Endothelial cell of hepatic sinusoid (primary cell): ENCODE measurements around the gene MYL11.

Experiments
- in situ Hi-C: cut with HindIII; loops from 2 replicates; pipeline ENCODE4 v1.10.0; 2017; ENCODE audit warnings: low sequenced_read_pairs

Gene MYL11

GRCh38 chr16:30369938-30370455, 4.6 kb upstream of the MYL11 start:
- in situ Hi-C loops: no loop called here

DNA sequence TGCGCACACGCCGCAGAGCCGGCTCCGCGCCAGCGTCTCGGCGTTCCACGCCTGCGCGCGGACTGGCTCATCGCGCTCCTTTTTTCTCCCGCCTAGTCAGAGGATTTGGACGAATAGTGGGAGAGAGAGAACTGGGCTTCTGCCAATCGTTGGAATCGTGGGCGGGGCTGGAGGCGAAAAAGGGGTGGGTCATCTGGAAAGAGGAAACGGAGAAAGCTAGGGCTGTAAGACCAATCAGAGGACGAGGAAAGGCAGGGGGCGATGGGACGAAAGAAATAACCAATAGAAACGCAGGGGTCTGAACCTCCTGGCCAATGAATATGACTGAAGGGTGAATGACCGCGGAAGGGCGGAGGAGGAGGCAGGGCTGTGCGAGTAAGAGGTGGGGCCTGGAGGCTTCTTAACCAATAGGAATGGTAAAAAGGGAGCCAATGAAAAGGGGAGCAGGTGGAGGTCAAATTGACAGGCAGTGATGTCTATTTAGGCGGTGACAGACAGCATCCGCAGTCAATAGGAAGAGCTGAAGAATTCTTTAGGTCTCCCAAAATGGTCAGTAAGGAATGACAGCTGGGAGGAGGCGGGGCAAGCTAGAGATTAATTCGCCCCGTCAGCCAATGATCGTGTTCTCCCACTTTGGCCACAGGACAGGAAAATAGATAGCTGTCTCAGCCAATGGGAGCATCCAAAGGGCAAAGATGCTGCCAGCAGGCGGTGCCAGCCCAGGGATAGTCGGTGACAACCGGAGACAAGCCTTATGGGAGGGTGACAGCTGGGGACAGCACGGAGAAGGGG, 4.0 kb upstream of the MYL11 start, which contains the start of gene TBC1D10B:
TBC1D10B (minus strand) TSS at position 39 of the 792 bp plus-strand sequence. CDS start 311 bp downstream, outside the sequence.
- in situ Hi-C loops: no loop called here

- in situ Hi-C loops: no loop called here
Measured at GRCh38 chr16:30371248-30371816, 3.3 kb upstream of the MYL11 start.

GRCh38 chr16:30372038-30372712, 2.4 kb upstream of the MYL11 start:
- in situ Hi-C loops: no loop called here

DNA sequence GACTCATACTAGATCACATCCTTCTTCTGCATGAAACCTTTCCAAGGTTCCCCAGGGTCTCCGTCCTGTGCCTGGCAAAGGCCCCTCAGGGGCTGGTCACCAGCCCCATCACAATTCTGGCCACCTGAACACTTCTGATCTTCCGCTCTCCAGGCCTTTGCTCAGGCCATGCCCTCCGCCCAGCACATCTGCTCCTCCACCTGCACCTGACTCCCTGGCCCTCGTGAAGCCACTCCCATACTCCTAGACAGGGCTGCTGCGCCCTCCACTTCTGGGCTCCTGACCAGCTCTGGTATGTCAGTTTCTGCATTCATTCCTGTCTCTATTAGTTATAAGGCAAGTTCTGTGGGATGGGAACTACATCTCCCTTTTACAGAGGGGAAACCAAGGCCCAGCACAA, 1.9 kb upstream of the MYL11 start:
- in situ Hi-C loops: no loop called here

DNA sequence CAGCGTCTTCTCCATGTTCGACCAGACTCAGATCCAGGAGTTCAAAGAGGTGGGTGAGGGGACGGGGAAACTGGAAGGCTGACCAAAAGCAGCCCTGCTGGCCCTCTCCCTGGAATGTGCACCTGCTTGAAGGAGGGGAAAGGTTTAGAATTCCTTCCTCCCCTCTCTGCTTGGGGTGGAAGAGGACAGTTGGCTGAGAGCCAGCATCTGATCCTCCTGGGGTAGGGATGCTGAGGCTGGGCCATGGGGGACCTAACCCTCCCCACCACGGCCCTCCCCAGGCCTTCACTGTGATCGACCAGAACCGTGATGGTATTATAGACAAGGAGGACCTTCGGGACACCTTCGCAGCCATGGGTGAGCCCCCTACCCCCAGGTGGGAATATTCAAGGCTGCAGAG, 1.3 kb downstream of the MYL11 start:
- in situ Hi-C loops: no loop called here

GRCh38 chr16:30376461-30376902, 1.9 kb downstream of the MYL11 start:
- in situ Hi-C loops: no loop called here

DNA sequence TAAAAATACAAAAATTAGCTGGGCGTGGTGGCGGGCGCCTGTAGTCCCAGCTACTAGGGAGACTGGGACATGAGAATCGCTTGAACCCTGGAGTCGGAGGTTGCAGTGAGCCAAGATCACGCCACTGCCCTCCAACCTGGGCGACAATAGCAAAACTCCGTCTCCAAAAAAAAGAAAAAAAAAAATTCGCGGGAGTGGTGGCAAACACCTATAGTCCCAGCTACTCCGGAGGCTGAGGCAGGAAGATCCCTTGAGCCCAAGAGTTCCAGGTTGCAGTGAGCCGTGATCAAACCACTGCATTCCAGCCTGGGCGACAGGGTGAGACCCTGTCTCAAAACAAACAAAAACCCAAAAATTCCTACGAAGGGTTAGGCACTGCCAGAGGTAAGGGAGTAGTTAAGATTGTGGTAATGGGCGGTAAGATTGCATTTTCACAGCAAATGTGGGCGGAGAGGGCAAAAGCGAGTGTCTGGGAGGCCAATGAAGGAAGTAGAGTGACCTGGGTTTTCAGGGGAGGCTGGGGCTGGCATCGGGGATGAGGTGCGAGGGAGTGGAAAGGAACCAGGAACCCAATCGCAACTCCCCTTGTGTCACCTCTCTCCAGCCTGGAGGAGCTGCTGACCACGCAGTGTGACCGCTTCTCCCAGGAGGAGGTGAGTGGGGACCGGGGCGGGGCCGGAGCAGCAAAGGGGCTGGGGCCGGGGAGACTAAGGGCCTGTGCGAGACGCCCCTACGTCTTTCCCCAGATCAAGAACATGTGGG, 2.6 kb downstream of the MYL11 start:
- in situ Hi-C loops: no loop called here

DNA sequence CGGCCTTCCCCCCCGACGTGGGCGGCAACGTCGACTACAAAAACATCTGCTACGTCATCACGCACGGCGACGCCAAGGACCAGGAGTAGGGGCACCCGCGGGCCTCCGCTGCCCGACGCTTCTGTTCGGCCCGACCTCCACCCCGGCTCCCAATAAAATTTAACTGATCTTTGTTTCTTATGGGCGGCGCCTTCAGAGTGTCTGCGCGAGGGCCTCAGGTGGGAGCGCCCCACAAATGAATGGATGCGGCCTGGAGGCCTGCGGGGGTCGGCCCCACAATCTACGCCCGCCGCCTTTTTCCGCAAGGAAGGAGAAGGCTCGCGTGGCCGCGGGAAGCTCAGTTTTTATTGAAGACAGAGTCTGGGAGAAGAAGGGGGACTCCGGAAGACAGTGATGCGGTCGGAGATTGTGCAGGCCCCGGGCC, 3.2 kb downstream of the MYL11 start:
- in situ Hi-C loops: no loop called here

- in situ Hi-C loops: no loop called here
Measured at GRCh38 chr16:30378236-30379157, 3.9 kb downstream of the MYL11 start.

DNA sequence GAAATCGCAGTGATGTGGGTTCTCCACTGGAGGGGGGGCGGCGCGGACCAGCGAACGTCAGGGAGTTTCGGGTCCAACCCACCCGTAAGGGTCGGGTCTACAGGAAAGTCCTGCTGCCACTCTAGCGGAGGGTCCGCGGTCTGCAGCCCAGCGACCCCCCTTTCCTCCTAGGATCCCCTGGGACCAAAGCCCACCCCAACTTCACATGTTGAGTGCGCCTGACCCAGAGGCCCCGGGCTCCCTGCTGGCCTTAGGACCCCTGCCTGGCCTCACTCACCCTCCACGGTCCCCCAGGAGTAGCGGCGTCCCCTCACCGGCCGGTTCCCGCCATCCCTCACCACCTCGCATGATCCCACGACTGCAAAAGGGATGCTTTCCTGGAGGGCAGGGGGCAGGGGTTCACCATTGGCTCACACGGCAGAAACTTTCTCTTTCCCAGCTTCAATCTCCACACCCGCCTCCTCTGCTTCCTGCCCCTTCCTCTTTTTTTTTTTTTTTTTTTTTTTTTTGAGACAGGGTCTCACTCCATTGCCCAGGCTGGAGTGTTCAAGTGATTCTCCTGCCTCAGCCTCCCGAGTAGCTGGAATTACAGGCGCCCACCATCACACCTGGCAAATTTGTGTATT, 4.7 kb downstream of the MYL11 start:
- in situ Hi-C loops: no loop called here

DNA sequence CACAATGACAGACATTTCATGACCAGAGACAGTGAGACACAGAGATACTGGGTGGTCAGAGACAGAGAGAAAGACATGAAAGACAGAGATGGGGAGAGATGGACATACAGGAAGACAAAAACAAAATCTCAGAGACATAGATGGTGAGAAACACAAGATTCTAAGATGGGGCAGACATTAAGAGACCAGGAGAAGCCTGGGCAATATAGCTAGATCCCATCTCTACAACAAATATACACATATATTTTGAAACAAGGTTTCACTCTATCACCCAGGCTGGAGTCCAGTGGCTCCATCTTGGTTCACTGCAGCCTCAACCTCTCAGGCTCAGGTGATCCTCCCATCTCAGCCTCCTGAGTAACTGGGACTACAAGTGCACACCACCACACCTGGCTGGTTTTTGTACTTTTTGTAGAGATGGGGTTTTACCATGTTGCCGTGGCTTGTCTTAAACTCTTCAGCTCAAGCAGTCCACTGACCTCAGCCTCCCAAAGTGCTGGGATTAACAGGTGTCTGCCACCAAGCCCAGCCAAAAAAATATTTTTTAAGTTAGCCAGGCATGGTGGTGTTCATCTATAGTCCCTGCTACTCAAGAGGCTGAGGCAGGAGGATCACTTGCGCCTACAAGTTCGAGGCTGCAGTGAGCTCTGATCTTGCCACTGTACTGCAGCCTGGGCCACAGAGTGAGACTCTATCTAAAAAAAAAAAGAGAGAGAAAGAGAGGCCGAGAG, 5.6 kb downstream of the MYL11 start:
- in situ Hi-C loops: no loop called here

DNA sequence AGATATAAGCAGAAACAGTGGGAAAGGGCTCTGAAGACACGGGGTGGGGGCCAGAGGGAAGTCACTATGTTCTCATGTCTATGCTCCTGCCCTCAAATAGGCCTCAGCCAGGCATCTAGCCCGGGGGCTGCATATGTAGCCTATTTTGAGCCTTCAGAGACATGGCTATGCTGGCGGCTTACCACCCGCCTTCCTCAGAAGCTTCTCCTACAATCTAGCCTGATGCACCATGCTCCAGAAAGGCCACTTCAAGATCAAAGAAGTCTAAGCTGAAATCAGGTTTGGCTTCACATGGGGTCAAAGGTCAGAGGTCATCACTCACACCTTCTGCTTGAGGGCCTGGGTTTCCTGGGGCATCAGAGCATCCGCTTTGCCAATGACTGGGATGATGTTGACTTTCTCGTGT, 6.2 kb downstream of the MYL11 start:
- in situ Hi-C loops: no loop called here

DNA sequence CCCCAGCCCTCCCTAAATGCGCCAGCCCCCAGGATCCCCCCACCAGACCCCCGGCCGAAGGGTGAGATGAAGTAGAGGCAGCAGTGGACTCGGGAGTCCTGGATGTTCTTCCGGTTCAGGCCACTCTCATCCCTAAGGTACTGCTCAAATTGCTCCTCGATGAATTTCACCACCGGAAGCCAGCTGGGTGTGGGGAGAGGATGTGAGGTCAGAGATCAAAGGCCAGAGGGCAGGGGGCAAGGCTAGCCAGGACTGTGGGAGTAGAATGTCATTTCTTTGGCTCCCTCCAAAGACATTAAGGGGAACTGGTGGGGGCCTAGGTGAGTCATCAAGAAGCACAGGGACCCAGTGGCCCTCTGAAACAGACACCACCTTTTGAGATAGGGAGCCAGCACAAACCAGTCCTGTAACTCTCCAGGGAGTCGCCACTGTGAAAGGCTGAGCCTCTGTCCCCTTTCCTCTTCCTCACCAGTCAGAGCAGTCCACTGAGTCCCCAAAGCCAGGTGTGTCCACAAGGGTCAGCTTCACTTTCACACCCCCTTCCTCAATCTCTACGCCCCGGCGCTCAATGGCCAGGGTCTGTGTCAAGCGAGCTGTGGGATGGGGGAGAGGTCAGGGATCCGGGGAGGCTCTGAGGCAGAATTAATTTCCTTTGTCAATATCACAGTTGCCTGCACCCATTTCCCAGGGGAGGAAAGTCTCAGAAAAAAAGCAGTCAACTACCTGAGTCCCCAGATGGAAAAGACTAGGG, 6.9 kb downstream of the MYL11 start:
- in situ Hi-C loops: no loop called here

- in situ Hi-C loops: no loop called here
Measured at GRCh38 chr16:30382111-30382881, 7.7 kb downstream of the MYL11 start, which contains the start of gene SEPTIN1. Gene SEPTIN1, minus strand, starts transcription at chr16:30382561. Its CDS starts 19 bp downstream, at chr16:30382542.

DNA sequence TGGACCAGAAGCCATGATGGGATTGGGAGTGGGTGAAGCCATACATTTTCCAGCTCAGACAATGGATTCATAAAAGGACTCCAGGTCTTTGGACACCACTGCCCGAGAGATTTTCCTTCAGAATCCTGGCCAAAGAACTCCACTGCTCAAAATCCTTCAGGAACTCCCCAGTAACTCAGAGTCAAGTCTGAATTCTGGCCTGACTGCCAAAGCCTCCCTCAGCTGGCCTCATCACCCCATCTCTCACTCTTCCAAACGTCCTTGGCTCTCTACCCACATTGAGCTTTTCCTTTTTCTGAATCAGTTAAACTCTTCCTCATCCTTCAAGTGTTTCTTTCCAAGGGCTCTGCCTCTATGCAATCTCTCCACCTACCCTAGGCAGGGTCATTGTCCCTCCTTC, 8.9 kb downstream of the MYL11 start:
- in situ Hi-C loops: no loop called here

DNA sequence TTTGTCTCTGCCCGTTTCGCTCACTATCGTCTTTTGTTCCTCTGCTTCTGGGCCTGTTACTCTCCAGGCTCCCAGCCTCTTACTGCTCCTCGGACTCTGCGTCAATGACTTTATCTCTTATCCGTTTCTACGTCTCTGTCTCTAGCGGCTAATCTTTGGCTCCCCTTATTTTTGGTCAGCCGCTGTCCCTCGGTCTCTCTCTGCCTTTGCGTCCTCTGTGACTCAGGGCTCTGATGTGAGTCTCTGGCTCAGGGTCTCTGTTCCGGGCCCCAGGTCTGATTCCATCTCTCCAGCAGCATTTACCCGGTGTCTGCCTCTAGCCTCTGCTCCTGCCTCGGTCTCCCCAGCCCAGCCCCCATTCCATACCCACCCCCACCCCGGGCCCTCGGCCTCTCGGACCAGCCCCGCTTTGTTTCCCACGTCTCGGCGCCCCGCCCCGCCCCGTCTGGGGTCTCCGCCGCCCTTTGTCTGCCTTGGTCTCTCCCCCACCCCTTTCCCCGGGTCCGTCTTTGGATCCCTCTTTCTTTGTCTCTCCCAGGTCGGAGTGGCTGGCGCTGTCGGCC, 20.1 kb downstream of the MYL11 start:
- in situ Hi-C loops: no loop called here
